NCI-H524 treated with DMSO at 0.1 percent for 48 hours (cell line): Measurements from ENCODE around the gene SFTPB.

ENCODE experiments used
- DNase-seq: peaks from one replicate; lab custom pipeline; 2025; lab: John Stamatoyannopoulos, UW

Gene SFTPB

GRCh38 chr2:85702172-85702571 lies 34.2 kb upstream of the SFTPB start:
- no peak for DNase-seq

- DNase-seq, result no peak
Measured at GRCh38 chr2:85699325-85699724, 31.3 kb upstream of the SFTPB start.

GRCh38 chr2:85698880-85699254 lies 30.9 kb upstream of the SFTPB start:
- no peak for DNase-seq

- DNase-seq, result no peak
Measured at GRCh38 chr2:85698184-85698879, 30.3 kb upstream of the SFTPB start.

- DNase-seq, result no peak
Measured at GRCh38 chr2:85697716-85698115, 29.7 kb upstream of the SFTPB start.

- DNase-seq, result no peak
Measured at GRCh38 chr2:85697096-85697495, 29.1 kb upstream of the SFTPB start.

GRCh38 chr2:85695691-85696668 lies 28.0 kb upstream of the SFTPB start:
- no peak for DNase-seq

- DNase-seq, result no peak
Measured at GRCh38 chr2:85695121-85695520, 27.1 kb upstream of the SFTPB start.

GRCh38 chr2:85694052-85695025 lies 26.3 kb upstream of the SFTPB start, which contains the start of gene GNLY:
Gene GNLY (plus strand): TSS chr2:85694358. CDS start chr2:85694419, 61 bp downstream.
- DNase-seq, result no peak

- DNase-seq, result no peak
Measured at GRCh38 chr2:85692039-85692645, 24.1 kb upstream of the SFTPB start.

GRCh38 chr2:85690932-85691331 lies 22.9 kb upstream of the SFTPB start:
- DNase-seq, result no peak

- DNase-seq, result no peak
Measured at GRCh38 chr2:85684806-85685205, 16.8 kb upstream of the SFTPB start.

- no peak for DNase-seq
Measured at GRCh38 chr2:85684380-85684779, 16.4 kb upstream of the SFTPB start.

GRCh38 chr2:85682378-85682777 lies 14.4 kb upstream of the SFTPB start:
- DNase-seq, result no peak

- no peak for DNase-seq
Measured at GRCh38 chr2:85681776-85682175, 13.8 kb upstream of the SFTPB start.

- no peak for DNase-seq
Measured at GRCh38 chr2:85681372-85681763, 13.4 kb upstream of the SFTPB start.

- DNase-seq, result peak; percentile 49
Measured at GRCh38 chr2:85680707-85681371, 12.8 kb upstream of the SFTPB start.

- DNase-seq, result peak; percentile 28
Measured at GRCh38 chr2:85678794-85679672, 11.0 kb upstream of the SFTPB start.

GRCh38 chr2:85678377-85678776 lies 10.4 kb upstream of the SFTPB start:
- DNase-seq, result no peak
